Neural cell (in vitro differentiated cells): ENCODE results near the gene KLLN. TPM values are rescaled to one million over a fixed set of nuclear protein-coding genes. Genes with fewer than 3 reads are reported as not detected.

Source experiments
- H2AFZ ChIP-seq: fragments of 200-600, 300-800 bp; sonication (generic), shearing (Covaris generic); 2 replicates; pipeline ENCODE4 v1.6.0; 2014; ENCODE audit warnings: low read depth, mild to moderate bottlenecking, antibody characterized with exemption, low read length, moderate library complexity
- H3F3A ChIP-seq: fragments of 200-600 bp; shearing (Covaris generic); 2 replicates; pipeline ENCODE4 v1.6.1; 2016; ENCODE audit warnings: mild to moderate bottlenecking, moderate library complexity, mixed read lengths, antibody characterized with exemption, low read length; ENCODE audit not compliant: insufficient read depth, poor library complexity, severe bottlenecking
- H3K27ac ChIP-seq: fragments of 200-600, 300-800 bp; sonication (generic), shearing (Covaris generic); 2 replicates; pipeline ENCODE4 v1.5.1; 2014; ENCODE audit warnings: mild to moderate bottlenecking, low read length, moderate library complexity
- H3K27me3 ChIP-seq: fragments of 300-800, 200-600 bp; sonication (generic), shearing (Covaris generic); 2 replicates; pipeline ENCODE4 v1.6.0; 2014; ENCODE audit warnings: mild to moderate bottlenecking, low read depth, low read length, moderate library complexity; ENCODE audit not compliant: insufficient read depth
- H3K36me3 ChIP-seq: fragments of 300-800, 200-600 bp; sonication (generic), shearing (Covaris generic); 2 replicates; pipeline ENCODE4 v1.5.1; 2014; ENCODE audit warnings: mild to moderate bottlenecking, antibody characterized with exemption, low read length, moderate library complexity; ENCODE audit not compliant: insufficient read depth
- H3K4me2 ChIP-seq: fragments of 300-800, 200-600 bp; sonication (generic), shearing (Covaris generic); 2 replicates; pipeline ENCODE4 v1.6.0; 2014; ENCODE audit warnings: mild to moderate bottlenecking, low read length
- H3K4me3 ChIP-seq: fragments of 300-800, 200-600 bp; sonication (generic), shearing (Covaris generic); 2 replicates; pipeline ENCODE4 v1.5.1; 2014; ENCODE audit warnings: mild to moderate bottlenecking, low read length, moderate library complexity
- H3K79me2 ChIP-seq: fragments of 200-600 bp; shearing (Covaris generic); replicated peaks from 2 replicates; pipeline ENCODE4 v1.6.0; 2014; ENCODE audit warnings: mild to moderate bottlenecking, low read length, moderate library complexity; ENCODE audit not compliant: insufficient read depth
- H3K9ac ChIP-seq: fragments of 300-800, 200-600 bp; sonication (generic), shearing (Covaris generic); 2 replicates; pipeline ENCODE4 v1.6.1; 2016; ENCODE audit warnings: mild to moderate bottlenecking, low read length, mixed read lengths
- H3K9me2 ChIP-seq: fragments of 200-600 bp; shearing (Covaris generic); 2 replicates; pipeline ENCODE4 v1.6.1; 2016; ENCODE audit warnings: mild to moderate bottlenecking, low read length, mixed read lengths; ENCODE audit not compliant: insufficient read depth
- H3K9me3 ChIP-seq: fragments of 200-600, 300-800 bp; sonication (generic), shearing (Covaris generic); 2 replicates; pipeline ENCODE4 v1.6.1; 2016; ENCODE audit warnings: mild to moderate bottlenecking, mixed run types, low read length, moderate library complexity, mixed read lengths
- H4K20me1 ChIP-seq: fragments of 200-600 bp; shearing (Covaris generic); 2 replicates; pipeline ENCODE4 v1.6.1; 2016; ENCODE audit warnings: mild to moderate bottlenecking, mixed run types; ENCODE audit not compliant: insufficient read depth
- EP300 ChIP-seq: fragments of 450-650 bp; conservative IDR thresholded peaks from 2 replicates; pipeline ENCODE4 v1.6.1; 2014; ENCODE audit warnings: antibody characterized with exemption, mild to moderate bottlenecking, moderate library complexity; ENCODE audit not compliant: poor library complexity, severe bottlenecking
- EZH2 ChIP-seq: fragments of 200-600, 300-800 bp; shearing (Covaris generic), sonication (generic); IDR thresholded peaks from 2 replicates; pipeline ENCODE4 v1.6.1; 2014; ENCODE audit warnings: antibody characterized with exemption, low read length, borderline replicate concordance, mild to moderate bottlenecking; ENCODE audit not compliant: insufficient read depth, poor library complexity, severe bottlenecking
- MXI1 ChIP-seq: fragments of 450-650 bp; conservative IDR thresholded peaks from 2 replicates; pipeline ENCODE4 v1.6.1; 2014; ENCODE audit warnings: antibody characterized with exemption, mild to moderate bottlenecking; ENCODE audit not compliant: poor library complexity, severe bottlenecking
- POLR2AphosphoS5 ChIP-seq: IDR thresholded peaks from 2 replicates; pipeline ENCODE4 v1.6.1; 2012
- RAD21 ChIP-seq: fragments of 450-650 bp; conservative IDR thresholded peaks from 2 replicates; pipeline ENCODE4 v1.6.1; 2014; ENCODE audit warnings: antibody characterized with exemption, mild to moderate bottlenecking, moderate library complexity
- SMC3 ChIP-seq: fragments of 450-650 bp; conservative IDR thresholded peaks from 2 replicates; pipeline ENCODE4 v1.6.1; 2014; ENCODE audit warnings: antibody characterized with exemption, mild to moderate bottlenecking, moderate library complexity; ENCODE audit not compliant: poor library complexity
- TAF1 ChIP-seq: IDR thresholded peaks from 2 replicates; pipeline ENCODE4 v1.6.1; 2012; ENCODE audit warnings: low read depth
- polyA plus RNA-seq: library from polyadenylated mRNA; depleted of rRNA; stranded (reverse); fragments of >200 nt; gene quantifications from 2 replicates; pipeline ENCODE4 v1.2.3, GENCODE V29; 2014
- TF ChIP-seq, protein P1 (sequence below): IDR thresholded peaks from 2 replicates; pipeline ENCODE4 v1.6.1; 2012; ENCODE audit warnings: borderline replicate concordance
- TF ChIP-seq, protein P2 (sequence below): fragments of 450-650 bp; IDR thresholded peaks from 2 replicates; pipeline ENCODE4 v1.5.1; 2014; ENCODE audit warnings: antibody characterized with exemption, mild to moderate bottlenecking, moderate library complexity; ENCODE audit not compliant: poor library complexity, severe bottlenecking

Gene KLLN
- polyA plus RNA-seq, 1 donor from 2014 or later, result 0.77 TPM

DNA sequence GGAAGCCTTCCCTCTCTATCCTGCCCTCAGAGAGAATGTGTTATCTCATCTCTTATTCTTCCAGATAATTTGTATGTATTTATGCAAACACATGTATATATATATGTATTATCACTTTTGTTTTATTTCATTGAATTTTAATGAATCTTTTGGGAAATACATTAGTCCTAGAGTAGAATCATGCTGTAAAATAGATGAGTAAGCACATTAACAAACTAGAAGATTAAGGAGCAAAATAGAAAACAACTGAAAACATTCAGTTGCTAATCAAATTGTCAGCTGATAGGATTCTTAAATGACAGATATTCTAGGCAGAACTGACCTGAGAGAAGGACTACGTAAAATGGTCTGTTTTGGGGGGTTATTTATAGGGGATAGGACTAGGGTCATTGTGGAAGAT, 11.2 kb downstream of the KLLN start:
- Histone ChIP-seq H3K9ac (no peak overlapping the region), H3K4me3 (no peak overlapping the region), H3K4me2 (no peak overlapping the region), H2AFZ (no peak overlapping the region), H3K27me3 (no peaks in the 10 kb centered on the region), H3K36me3 (no peaks in the 10 kb centered on the region), H3K79me2 (no peaks in the 10 kb centered on the region), H3K9me2 (no peaks in the 10 kb centered on the region), H4K20me1 (no peaks in the 10 kb centered on the region), H3K9me3 (no peaks in the 10 kb centered on the region), H3K27ac (no peak overlapping the region), H3F3A (no peaks in the 10 kb centered on the region)
- TF ChIP-seq, protein P1, sequence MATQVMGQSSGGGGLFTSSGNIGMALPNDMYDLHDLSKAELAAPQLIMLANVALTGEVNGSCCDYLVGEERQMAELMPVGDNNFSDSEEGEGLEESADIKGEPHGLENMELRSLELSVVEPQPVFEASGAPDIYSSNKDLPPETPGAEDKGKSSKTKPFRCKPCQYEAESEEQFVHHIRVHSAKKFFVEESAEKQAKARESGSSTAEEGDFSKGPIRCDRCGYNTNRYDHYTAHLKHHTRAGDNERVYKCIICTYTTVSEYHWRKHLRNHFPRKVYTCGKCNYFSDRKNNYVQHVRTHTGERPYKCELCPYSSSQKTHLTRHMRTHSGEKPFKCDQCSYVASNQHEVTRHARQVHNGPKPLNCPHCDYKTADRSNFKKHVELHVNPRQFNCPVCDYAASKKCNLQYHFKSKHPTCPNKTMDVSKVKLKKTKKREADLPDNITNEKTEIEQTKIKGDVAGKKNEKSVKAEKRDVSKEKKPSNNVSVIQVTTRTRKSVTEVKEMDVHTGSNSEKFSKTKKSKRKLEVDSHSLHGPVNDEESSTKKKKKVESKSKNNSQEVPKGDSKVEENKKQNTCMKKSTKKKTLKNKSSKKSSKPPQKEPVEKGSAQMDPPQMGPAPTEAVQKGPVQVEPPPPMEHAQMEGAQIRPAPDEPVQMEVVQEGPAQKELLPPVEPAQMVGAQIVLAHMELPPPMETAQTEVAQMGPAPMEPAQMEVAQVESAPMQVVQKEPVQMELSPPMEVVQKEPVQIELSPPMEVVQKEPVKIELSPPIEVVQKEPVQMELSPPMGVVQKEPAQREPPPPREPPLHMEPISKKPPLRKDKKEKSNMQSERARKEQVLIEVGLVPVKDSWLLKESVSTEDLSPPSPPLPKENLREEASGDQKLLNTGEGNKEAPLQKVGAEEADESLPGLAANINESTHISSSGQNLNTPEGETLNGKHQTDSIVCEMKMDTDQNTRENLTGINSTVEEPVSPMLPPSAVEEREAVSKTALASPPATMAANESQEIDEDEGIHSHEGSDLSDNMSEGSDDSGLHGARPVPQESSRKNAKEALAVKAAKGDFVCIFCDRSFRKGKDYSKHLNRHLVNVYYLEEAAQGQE, result no peak
- TF ChIP-seq POLR2AphosphoS5 (no peak), TAF1 (no peak), EZH2 (no peak), EP300 (no peak), SMC3 (no peak), MXI1 (no peak), RAD21 (no peak)
- TF ChIP-seq, protein P2, sequence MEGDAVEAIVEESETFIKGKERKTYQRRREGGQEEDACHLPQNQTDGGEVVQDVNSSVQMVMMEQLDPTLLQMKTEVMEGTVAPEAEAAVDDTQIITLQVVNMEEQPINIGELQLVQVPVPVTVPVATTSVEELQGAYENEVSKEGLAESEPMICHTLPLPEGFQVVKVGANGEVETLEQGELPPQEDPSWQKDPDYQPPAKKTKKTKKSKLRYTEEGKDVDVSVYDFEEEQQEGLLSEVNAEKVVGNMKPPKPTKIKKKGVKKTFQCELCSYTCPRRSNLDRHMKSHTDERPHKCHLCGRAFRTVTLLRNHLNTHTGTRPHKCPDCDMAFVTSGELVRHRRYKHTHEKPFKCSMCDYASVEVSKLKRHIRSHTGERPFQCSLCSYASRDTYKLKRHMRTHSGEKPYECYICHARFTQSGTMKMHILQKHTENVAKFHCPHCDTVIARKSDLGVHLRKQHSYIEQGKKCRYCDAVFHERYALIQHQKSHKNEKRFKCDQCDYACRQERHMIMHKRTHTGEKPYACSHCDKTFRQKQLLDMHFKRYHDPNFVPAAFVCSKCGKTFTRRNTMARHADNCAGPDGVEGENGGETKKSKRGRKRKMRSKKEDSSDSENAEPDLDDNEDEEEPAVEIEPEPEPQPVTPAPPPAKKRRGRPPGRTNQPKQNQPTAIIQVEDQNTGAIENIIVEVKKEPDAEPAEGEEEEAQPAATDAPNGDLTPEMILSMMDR, result no peak

DNA sequence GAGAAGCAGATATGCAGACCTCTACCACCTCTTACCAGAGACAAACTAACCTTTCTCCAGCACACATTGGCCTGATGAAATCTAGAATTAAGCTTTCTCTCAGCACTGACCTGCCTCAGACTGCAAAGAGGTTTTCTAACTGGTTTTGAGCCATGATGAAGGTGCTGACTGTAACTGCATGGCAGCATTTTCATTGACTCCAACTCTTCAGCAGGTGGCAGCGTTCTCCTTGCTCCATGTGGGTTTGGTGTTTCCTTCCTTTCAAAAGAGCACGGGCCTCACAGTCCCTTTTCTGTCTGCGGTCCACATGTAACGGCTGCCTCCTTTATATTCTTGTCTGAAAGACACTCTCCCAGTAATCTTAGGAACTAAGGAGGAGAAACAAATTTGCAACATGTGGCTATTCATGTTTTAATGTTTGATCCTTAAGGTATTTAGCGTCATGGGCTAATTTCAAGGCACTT, 12.6 kb downstream of the KLLN start:
- Histone ChIP-seq H3K27me3 (no peaks in the 10 kb centered on the region), H4K20me1 (no peaks in the 10 kb centered on the region), H3K36me3 (no peaks in the 10 kb centered on the region), H3K4me2 (no peak overlapping the region), H3K9me2 (no peaks in the 10 kb centered on the region), H2AFZ (no peak overlapping the region), H3K27ac (no peak overlapping the region), H3K9me3 (no peaks in the 10 kb centered on the region), H3K79me2 (no peaks in the 10 kb centered on the region), H3F3A (no peaks in the 10 kb centered on the region), H3K4me3 (no peak overlapping the region), H3K9ac (no peak overlapping the region)
- TF ChIP-seq EZH2 (no peak), TAF1 (no peak), RAD21 (peak; percentile 73), POLR2AphosphoS5 (no peak), MXI1 (no peak), EP300 (no peak), SMC3 (peak; percentile 74)
- TF ChIP-seq, protein P1, result no peak
- TF ChIP-seq, protein P2, result peak; percentile 69
